Measurements from ENCODE around the gene EIF3F.

The EIF3F gene

GRCh38 chr11:8041576-8041975 is 54.4 kb downstream of the EIF3F start:
- TF ChIP-seq CTCF (IDR thresholded peaks at IDR 0.05; ENCODE audit: insufficient read depth, missing control alignments), result no peak
- DNase-seq (ENCODE audit: insufficient read length, low spot score), result no peak
- no peak for FAIRE-seq

- no peak for DNase-seq (ENCODE audit: insufficient read length, low spot score)
- FAIRE-seq, result no peak
- no peak for TF ChIP-seq CTCF (IDR thresholded peaks at IDR 0.05; ENCODE audit: insufficient read depth, missing control alignments)
Observed at GRCh38 chr11:8043756-8044155, 56.6 kb downstream of the EIF3F start.

GRCh38 chr11:8045839-8046238 is 58.7 kb downstream of the EIF3F start:
- FAIRE-seq (no peak), DNase-seq (ENCODE audit: insufficient read length, low spot score) (no peak)
- no peak for TF ChIP-seq CTCF (IDR thresholded peaks at IDR 0.05; ENCODE audit: insufficient read depth, missing control alignments)

- TF ChIP-seq CTCF (IDR thresholded peaks at IDR 0.05; ENCODE audit: insufficient read depth, missing control alignments), result no peak
- DNase-seq (ENCODE audit: insufficient read length, low spot score) (no peak), FAIRE-seq (no peak)
Observed at GRCh38 chr11:8047382-8047781, 60.2 kb downstream of the EIF3F start.

GRCh38 chr11:8049084-8049483 is 61.9 kb downstream of the EIF3F start:
- DNase-seq (ENCODE audit: insufficient read length, low spot score) (no peak), FAIRE-seq (no peak)
- TF ChIP-seq CTCF (IDR thresholded peaks at IDR 0.05; ENCODE audit: insufficient read depth, missing control alignments), result no peak

Data from D721Med (cell line).